ENCODE measurements around the gene SLC5A10.
"Not testable (repeated sequence)": the region's sequence is repeated elsewhere in the genome, so short reads cannot be mapped to it uniquely, and the experiment has no call there.

SLC5A10 gene

GRCh38 chr17:19021011-19021621 is 69.2 kb downstream of the SLC5A10 start:
- not testable (repeated sequence) for DNase-seq

- no peak for DNase-seq
Measured at GRCh38 chr17:19021622-19022083, 69.7 kb downstream of the SLC5A10 start.

GRCh38 chr17:19022128-19022527 is 70.2 kb downstream of the SLC5A10 start:
- DNase-seq: no peak

GRCh38 chr17:19022747-19023146 is 70.8 kb downstream of the SLC5A10 start:
- no peak for DNase-seq

GRCh38 chr17:19023209-19023999 is 71.4 kb downstream of the SLC5A10 start:
- no peak for DNase-seq

GRCh38 chr17:19024101-19025078 is 72.4 kb downstream of the SLC5A10 start:
- no peak for DNase-seq

GRCh38 chr17:19028671-19029070 is 76.7 kb downstream of the SLC5A10 start:
- DNase-seq: not testable (repeated sequence)

- not testable (repeated sequence) for DNase-seq
Measured at GRCh38 chr17:19029740-19030139, 77.8 kb downstream of the SLC5A10 start.

- not testable (repeated sequence) for DNase-seq
Measured at GRCh38 chr17:19030771-19031449, 78.9 kb downstream of the SLC5A10 start.

GRCh38 chr17:19031729-19032128 is 79.8 kb downstream of the SLC5A10 start:
- DNase-seq: not testable (repeated sequence)

GRCh38 chr17:19032377-19032988 is 80.5 kb downstream of the SLC5A10 start:
- not testable (repeated sequence) for DNase-seq

GRCh38 chr17:19036186-19036585 is 84.2 kb downstream of the SLC5A10 start:
- not testable (repeated sequence) for DNase-seq

GRCh38 chr17:19037547-19037946 is 85.6 kb downstream of the SLC5A10 start:
- DNase-seq: not testable (repeated sequence)

- DNase-seq: not testable (repeated sequence)
Measured at GRCh38 chr17:19038007-19038406, 86.0 kb downstream of the SLC5A10 start.

- DNase-seq: not testable (repeated sequence)
Measured at GRCh38 chr17:19038730-19039129, 86.8 kb downstream of the SLC5A10 start.

GRCh38 chr17:19040350-19040749 is 88.4 kb downstream of the SLC5A10 start:
- DNase-seq: not testable (repeated sequence)

- DNase-seq: not testable (repeated sequence)
Measured at GRCh38 chr17:19041871-19042270, 89.9 kb downstream of the SLC5A10 start.

GRCh38 chr17:19042369-19042768 is 90.4 kb downstream of the SLC5A10 start:
- not testable (repeated sequence) for DNase-seq

- not testable (repeated sequence) for DNase-seq
Measured at GRCh38 chr17:19043032-19043431, 91.1 kb downstream of the SLC5A10 start.

GRCh38 chr17:19044643-19045042 is 92.7 kb downstream of the SLC5A10 start:
- DNase-seq: not testable (repeated sequence)

- not testable (repeated sequence) for DNase-seq
Measured at GRCh38 chr17:19046782-19047375, 94.9 kb downstream of the SLC5A10 start, which contains the start of gene GRAP. GRAP (minus strand) TSS chr17:19046957; CDS start chr17:19046926, 31 bp downstream.
